Activated gamma-delta T cell treated with Interleukin-2 at 50 U/mL for 16 hours (primary cell): Measurements from ENCODE around the gene RNU5D-1.

Experiments used
- DNase-seq: peaks from one replicate; pipeline ENCODE4 v3.0.0-alpha.2; 2020

Gene RNU5D-1

DNA sequence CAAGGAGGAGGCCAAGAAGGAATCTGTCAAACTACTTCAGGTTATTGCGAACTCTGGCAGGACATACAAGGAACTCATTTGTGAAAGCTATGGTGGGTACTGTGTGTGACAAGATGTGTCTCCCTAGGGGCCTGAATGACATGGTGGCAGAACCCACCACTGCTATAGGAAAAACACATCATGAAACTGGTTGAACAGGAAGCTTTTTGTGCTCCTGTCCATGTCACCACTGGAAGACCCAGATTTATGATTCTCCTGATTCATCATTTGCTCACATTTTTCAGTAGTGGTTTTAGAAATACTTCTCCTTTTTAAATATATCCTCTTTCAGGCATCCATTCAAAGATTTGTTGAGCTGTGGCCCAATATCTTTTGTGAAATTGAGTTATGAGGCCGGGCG is 32.8 kb downstream of the RNU5D-1 start:
- no peak for DNase-seq

- peak; percentile 58 for DNase-seq
Observed at GRCh38 chr1:44696789-44697345, 34.1 kb downstream of the RNU5D-1 start.

DNA sequence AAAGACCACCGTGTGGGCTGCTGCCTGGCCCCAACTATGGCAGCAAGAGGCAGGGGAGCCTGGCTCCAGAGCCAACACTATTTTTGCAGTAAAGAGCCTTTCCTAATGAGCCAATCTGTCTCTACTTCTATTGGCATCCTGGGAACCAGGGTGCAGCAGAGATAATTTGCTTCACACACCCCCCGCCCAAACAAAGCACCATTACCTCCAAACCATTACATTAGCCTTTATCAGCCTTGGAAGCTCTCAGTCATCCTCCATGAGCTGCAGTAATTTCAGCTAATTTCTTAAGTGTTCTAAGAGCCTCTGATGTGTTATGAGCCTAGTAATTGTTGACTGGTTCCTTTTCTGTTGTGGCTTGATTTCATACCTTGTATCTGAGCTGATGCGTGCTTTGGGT is 34.9 kb downstream of the RNU5D-1 start:
- DNase-seq: no peak

GRCh38 chr1:44695671-44696070 is 35.3 kb downstream of the RNU5D-1 start:
- DNase-seq: no peak

- no peak for DNase-seq
Observed at GRCh38 chr1:44694863-44695478, 36.0 kb downstream of the RNU5D-1 start.

DNA sequence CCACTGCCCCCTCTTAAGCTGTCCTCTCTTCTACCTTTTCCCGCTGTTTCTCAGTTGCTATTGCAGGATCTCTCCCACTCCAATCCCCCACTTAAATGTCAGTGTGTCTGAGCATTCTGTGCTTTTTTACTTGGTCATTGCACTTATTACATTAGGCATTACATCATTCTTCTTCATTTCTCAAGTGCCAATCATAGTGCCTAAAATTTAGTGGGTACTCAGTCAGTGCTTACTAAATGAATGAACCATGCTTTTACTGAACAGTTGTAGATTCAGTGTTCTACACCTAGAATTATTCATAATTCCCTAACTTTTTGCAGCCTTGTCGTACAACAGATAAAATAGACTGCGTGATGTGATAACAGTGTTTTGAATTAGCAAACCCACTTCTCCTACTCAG is 37.1 kb downstream of the RNU5D-1 start:
- DNase-seq: no peak

DNA sequence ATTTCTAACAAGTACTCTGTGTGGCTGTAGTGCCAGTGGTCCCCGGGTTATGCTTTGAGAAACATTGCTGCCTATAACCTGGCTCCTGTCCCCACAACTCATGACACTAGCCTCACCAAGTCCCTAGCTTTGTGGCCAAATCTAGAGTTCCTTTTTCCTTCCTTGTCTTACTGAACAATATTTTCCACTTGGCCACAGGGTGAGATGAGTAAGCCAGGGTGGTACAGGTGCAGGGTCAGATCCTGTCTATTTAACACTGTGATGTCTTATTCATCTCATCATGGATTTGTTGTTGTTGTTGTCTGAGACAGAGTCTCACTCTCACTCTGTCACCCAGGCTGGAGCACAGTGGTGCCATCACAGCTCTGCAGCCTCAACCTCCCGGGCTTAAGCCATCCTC is 37.8 kb downstream of the RNU5D-1 start:
- DNase-seq: no peak

DNA sequence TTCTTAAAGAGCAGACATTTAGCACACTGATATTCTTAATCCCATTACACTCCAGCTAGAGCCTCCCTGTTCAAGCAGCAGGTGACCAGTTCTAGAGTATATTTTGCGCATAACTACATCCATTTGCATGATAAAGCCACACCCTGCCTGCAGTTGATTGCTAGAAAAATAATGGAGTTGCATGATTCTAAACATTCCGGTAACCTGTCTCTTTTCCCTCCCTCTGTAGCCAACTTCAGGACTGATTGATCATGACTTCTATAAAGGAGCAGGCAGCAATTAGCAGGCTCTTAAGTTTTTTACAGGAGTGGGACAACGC is 41.6 kb downstream of the RNU5D-1 start:
- no peak for DNase-seq

DNA sequence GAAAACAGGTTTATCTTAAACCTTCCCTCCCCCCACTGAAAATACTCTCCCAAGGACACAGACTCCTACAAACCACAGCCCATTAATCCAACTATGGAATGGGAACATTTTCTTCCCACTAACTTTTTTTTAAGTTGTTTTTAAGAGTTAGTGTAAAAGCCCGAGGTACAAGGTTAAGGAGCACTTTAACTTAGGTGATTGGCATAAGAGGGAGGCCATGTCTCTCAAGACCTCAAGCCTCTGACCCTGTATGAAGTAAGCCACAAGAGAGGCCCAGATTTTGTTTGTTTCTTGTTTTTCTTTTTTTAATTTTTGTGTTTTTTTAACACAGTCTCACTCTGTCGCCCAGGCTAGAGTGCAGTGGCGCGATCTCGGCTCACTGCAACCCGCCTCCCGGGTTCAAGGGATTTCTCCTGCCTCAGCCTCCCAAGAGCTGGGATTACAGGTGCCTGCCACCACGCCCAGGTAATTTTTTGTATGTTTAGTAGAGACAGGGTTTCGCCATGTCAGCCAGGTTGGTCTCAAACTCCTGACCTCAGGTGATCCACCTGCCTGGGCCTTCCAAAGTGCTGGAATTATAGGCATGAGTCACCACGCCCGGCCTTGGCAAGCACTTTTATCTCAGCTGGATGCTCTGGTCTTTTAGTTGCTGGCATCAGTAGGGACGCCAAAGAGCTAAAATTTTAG is 42.1 kb downstream of the RNU5D-1 start:
- no peak for DNase-seq

GRCh38 chr1:44685881-44686280 is 45.1 kb downstream of the RNU5D-1 start:
- DNase-seq: no peak

GRCh38 chr1:44685218-44685617 is 45.8 kb downstream of the RNU5D-1 start:
- DNase-seq: no peak

DNA sequence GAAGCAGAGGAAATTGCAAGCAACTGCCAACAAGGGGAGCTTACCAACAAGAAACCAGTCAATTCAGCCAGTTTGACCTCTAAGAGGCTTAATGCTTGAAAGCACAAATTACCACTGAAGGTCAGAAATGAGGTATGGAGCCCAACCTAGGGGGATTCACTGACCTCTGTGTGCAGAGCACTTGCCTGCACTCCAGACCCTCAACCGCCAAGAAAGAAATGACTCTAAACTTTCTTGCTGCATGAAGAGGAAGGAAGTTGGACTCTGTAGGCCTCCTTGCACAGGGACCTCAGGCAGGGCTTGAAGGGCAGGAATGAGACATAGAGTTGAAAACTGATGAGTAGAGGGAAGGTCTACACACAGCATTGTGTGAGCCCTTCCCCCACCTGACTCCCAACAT is 46.4 kb downstream of the RNU5D-1 start:
- no peak for DNase-seq

GRCh38 chr1:44682883-44683265 is 48.1 kb downstream of the RNU5D-1 start:
- no peak for DNase-seq

- DNase-seq: no peak
Observed at GRCh38 chr1:44681905-44682882, 48.8 kb downstream of the RNU5D-1 start.
